ENCODE results near the gene ADAMTS20. TPM values are rescaled to one million over a fixed set of nuclear protein-coding genes. Genes with fewer than 3 reads are reported as not detected.
"Not testable (repeated sequence)": the region's sequence is repeated elsewhere in the genome, so short reads cannot be mapped to it uniquely, and the experiment has no call there.

ADAMTS20 gene
- total RNA-seq, 2 donors from 2014 or later = not detected

- Mint-ChIP-seq H3K9me3 (peaks cover 0 to 3% of the 10 kb centered on the region in 2 donors), H3K27ac (no peak overlapping the region), H3K4me1 (ENCODE audit: low read depth) (peaks cover 5% of the 10 kb centered on the region), H3K36me3 (ENCODE audit: insufficient read depth in 2 of 2) (peaks cover 3 to 4% of the 10 kb centered on the region in 2 donors), H3K27me3 (ENCODE audit: low read depth) (peaks cover 41% of the 10 kb centered on the region), H3K4me3 (peak overlapping the region in 1 of 2 donors; percentile 8)
- DNase-seq (no peak), ATAC-seq (replicated peaks in 1 of 2) (no peak)
Observed at GRCh38 chr12:43551279-43551970, 578 bp downstream of the ADAMTS20 start.

GRCh38 chr12:43550831-43551271 is 1.2 kb downstream of the ADAMTS20 start:
- no peak overlapping the region for H3K4me3 Mint-ChIP-seq
- peaks cover 41% of the 10 kb centered on the region for H3K27me3 Mint-ChIP-seq (ENCODE audit: low read depth)
- ATAC-seq (replicated peaks in 1 of 2) (no peak), DNase-seq (no peak)
- peaks cover 3 to 4% of the 10 kb centered on the region in 2 donors for H3K36me3 Mint-ChIP-seq (ENCODE audit: insufficient read depth in 2 of 2)
- no peak overlapping the region for H3K27ac Mint-ChIP-seq
- no peaks in the 10 kb centered on the region for H3K9me3 Mint-ChIP-seq
- H3K4me1 Mint-ChIP-seq (ENCODE audit: low read depth) = peaks cover 5% of the 10 kb centered on the region

DNA sequence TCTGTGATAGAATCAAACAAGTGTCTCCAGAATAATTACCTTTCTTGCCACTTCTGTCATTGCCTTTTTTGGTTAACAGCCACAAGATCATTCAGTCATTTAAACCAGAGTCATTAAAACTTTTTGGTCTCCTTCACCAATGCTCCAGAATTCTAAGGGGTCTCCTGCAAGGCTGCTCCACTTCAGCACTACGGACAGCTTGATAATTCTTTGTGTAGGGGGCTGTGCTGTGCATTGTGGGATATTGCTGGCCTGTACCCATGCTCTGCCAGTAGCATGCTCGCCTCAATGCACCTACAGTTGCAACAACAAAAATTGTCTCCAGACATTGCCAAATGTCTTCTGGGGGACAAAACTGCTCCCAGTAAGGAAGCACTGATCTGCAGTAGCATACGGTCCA is 7.3 kb downstream of the ADAMTS20 start:
- Mint-ChIP-seq H3K27me3 (ENCODE audit: low read depth) (peaks cover 5% of the 10 kb centered on the region), H3K4me3 (no peak overlapping the region), H3K36me3 (ENCODE audit: insufficient read depth in 2 of 2) (no peaks in the 10 kb centered on the region), H3K4me1 (ENCODE audit: low read depth) (no peaks in the 10 kb centered on the region), H3K9me3 (no peaks in the 10 kb centered on the region), H3K27ac (no peak overlapping the region)
- DNase-seq = no peak
- no peak for ATAC-seq (replicated peaks in 1 of 2)

- Mint-ChIP-seq H3K9me3 (peaks cover 0 to 5% of the 10 kb centered on the region in 2 donors), H3K36me3 (ENCODE audit: insufficient read depth in 2 of 2) (no peaks in the 10 kb centered on the region), H3K27ac (no peak overlapping the region), H3K4me1 (ENCODE audit: low read depth) (no peaks in the 10 kb centered on the region), H3K27me3 (ENCODE audit: low read depth) (peaks cover 5% of the 10 kb centered on the region), H3K4me3 (no peak overlapping the region)
- no peak for DNase-seq
- ATAC-seq (replicated peaks in 1 of 2) = no peak
Observed at GRCh38 chr12:43540470-43540869, 11.5 kb downstream of the ADAMTS20 start.

GRCh38 chr12:43537675-43538074 is 14.3 kb downstream of the ADAMTS20 start:
- DNase-seq; H3K9me3 Mint-ChIP-seq; H3K27me3 Mint-ChIP-seq (ENCODE audit: low read depth): not testable (repeated sequence)

DNA sequence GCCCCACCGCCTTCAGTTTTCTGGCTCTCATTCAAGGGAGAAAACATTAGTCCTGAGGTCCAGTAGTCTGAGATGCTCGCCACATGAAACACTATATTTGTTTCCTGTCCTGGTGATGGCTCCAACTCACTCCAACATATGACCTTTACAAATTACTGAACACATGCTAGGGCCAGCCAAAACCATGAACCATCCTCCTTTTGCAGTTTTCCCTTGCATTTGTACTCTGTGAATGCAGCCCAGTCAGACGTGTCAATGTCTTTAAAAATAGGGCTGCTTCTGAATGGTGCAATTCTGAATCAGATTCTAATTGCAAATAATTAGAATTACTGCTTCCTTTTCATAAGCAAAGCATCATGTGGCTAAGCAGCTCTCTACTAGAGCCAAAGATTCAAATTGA is 36.0 kb downstream of the ADAMTS20 start:
- ATAC-seq (replicated peaks in 1 of 2) (no peak), DNase-seq (no peak)
- Mint-ChIP-seq H3K4me3 (no peak overlapping the region), H3K27me3 (ENCODE audit: low read depth) (no peaks in the 10 kb centered on the region), H3K36me3 (ENCODE audit: insufficient read depth in 2 of 2) (no peaks in the 10 kb centered on the region), H3K27ac (no peak overlapping the region), H3K9me3 (peaks cover 0 to 2% of the 10 kb centered on the region in 2 donors), H3K4me1 (ENCODE audit: low read depth) (no peaks in the 10 kb centered on the region)

More at GRCh38 chr12:43537675-43538074, 14.3 kb downstream of the ADAMTS20 start:
- H3K4me3 Mint-ChIP-seq; H3K36me3 Mint-ChIP-seq (ENCODE audit: insufficient read depth in 2 of 2); H3K27ac Mint-ChIP-seq; ATAC-seq (replicated peaks in 1 of 2); H3K4me1 Mint-ChIP-seq (ENCODE audit: low read depth): not testable (repeated sequence)

DNA sequence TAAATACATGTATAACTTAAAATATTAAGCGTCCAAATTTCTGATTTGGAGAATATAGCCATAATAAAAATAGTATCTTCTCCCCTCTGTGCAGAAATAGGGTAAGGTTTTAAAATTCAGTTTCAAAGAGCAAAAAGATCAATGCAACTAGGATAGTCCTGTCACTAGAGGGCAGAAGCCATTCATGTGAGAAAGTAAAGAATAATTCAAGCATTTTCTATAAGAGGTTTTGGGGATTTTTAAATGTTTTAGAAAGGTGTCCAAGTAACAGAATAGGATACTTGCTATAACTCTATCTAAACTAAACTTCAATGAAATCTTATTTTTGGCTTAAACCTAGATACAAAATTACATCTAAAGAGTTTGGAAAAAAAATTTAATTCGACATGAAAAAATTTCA is 50.3 kb downstream of the ADAMTS20 start:
- no peak overlapping the region for H3K4me3 Mint-ChIP-seq

GRCh38 chr12:43493261-43493797 is 58.7 kb downstream of the ADAMTS20 start:
- ATAC-seq (replicated peaks in 1 of 2) = no peak
- H3K27ac Mint-ChIP-seq = no peak overlapping the region
- no peaks in the 10 kb centered on the region for H3K4me1 Mint-ChIP-seq (ENCODE audit: low read depth)

More for the DNA sequence above, 50.3 kb downstream of the ADAMTS20 start:
- no peaks in the 10 kb centered on the region for H3K4me1 Mint-ChIP-seq (ENCODE audit: low read depth)
- no peaks in the 10 kb centered on the region for H3K36me3 Mint-ChIP-seq (ENCODE audit: insufficient read depth in 2 of 2)
- DNase-seq (no peak), ATAC-seq (replicated peaks in 1 of 2) (no peak)
- H3K9me3 Mint-ChIP-seq = peaks cover 0 to 1% of the 10 kb centered on the region in 2 donors
- H3K27ac Mint-ChIP-seq = no peak overlapping the region
- no peaks in the 10 kb centered on the region for H3K27me3 Mint-ChIP-seq (ENCODE audit: low read depth)

DNA sequence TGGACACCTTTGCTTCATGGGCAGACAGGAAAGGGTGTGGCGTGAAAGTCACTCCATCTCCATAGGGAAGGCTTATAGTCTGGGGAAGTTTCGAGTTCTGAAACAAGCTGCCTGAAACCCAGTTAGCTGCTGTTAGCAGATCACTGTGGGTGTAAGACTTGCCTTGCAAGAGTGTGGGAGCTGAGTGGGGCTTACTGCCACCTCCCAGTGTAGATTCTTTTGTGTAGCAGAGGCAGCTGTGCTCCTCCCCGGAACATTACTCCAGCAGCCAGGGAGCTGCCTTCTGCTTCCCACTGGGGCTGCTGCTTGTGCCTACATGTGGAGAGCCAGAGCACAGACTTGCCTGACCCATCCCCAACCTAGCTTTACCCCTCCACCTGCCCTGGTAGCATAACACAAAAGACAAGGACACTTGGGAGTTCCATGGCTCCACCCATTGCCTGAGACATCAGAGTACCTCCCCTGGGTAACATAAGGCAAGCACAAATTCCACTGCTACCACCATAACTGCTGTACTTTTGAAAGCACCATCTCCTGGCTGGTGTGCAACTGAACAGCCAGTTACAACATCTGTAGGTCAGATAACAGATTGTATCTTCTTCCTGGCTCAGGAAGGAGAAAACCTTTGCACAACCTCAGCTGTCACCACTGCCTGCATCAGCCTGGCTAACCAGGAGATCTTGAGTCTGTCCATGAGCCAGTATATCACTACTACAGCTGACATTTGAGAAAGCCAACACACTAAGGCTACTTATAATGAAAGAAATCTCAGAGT is 69.5 kb downstream of the ADAMTS20 start:
- Mint-ChIP-seq H3K4me3 (no peak overlapping the region), H3K9me3 (peaks cover 0 to 3% of the 10 kb centered on the region in 2 donors), H3K27me3 (ENCODE audit: low read depth) (no peaks in the 10 kb centered on the region), H3K4me1 (ENCODE audit: low read depth) (no peaks in the 10 kb centered on the region), H3K36me3 (ENCODE audit: insufficient read depth in 2 of 2) (no peaks in the 10 kb centered on the region), H3K27ac (no peak overlapping the region)
- ATAC-seq (replicated peaks in 1 of 2) = no peak
- DNase-seq = no peak

More at GRCh38 chr12:43493261-43493797, 58.7 kb downstream of the ADAMTS20 start:
- Mint-ChIP-seq H3K4me3 (no peak overlapping the region), H3K9me3 (no peaks in the 10 kb centered on the region), H3K27me3 (ENCODE audit: low read depth) (no peaks in the 10 kb centered on the region), H3K36me3 (ENCODE audit: insufficient read depth in 2 of 2) (no peaks in the 10 kb centered on the region)
- DNase-seq = no peak

DNA sequence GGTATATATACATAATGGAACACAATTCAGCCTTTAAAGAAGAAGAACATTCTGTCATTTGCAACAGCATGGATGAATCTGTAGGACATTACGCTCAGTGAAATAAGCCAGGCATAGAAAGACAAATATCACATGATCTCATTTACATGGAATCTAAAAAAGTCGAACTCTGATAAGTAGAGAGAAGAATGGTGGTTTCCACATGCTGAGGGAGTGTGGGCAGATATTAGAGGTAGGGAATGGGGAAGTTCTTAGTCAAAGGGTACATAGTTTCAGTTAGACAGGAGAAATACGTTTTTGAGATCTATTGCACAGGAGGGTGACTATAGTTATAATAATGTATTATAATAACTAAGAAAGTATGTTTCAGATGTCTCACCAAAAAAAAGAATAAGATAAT is 71.4 kb downstream of the ADAMTS20 start:
- Mint-ChIP-seq H3K36me3 (ENCODE audit: insufficient read depth in 2 of 2) (no peaks in the 10 kb centered on the region), H3K4me3 (no peak overlapping the region), H3K27ac (no peak overlapping the region), H3K9me3 (peaks cover 0 to 2% of the 10 kb centered on the region in 2 donors), H3K4me1 (ENCODE audit: low read depth) (no peaks in the 10 kb centered on the region), H3K27me3 (ENCODE audit: low read depth) (no peaks in the 10 kb centered on the region)
- no peak for ATAC-seq (replicated peaks in 1 of 2)
- no peak for DNase-seq

DNA sequence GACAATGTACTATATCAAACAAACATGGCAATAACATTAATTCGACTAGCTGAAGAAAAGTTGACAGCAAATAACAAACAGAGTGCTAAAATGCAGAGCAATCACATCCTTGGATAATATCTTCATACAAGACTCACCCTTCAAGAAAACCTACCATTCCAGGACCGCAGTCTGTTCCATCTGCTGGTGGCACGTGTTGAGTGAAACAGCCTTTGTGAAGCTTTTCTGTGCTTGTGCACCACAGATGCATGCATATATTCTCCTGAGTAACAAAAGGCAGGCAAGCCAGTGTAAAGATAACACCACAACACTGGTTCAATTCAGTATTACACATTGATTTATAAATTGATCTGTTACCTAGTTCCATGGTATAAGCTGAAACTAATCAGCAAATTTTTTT is 89.3 kb downstream of the ADAMTS20 start:
- no peaks in the 10 kb centered on the region for H3K36me3 Mint-ChIP-seq (ENCODE audit: insufficient read depth in 2 of 2)
- DNase-seq = no peak
- no peaks in the 10 kb centered on the region for H3K4me1 Mint-ChIP-seq (ENCODE audit: low read depth)
- H3K9me3 Mint-ChIP-seq = no peaks in the 10 kb centered on the region
- no peak overlapping the region for H3K4me3 Mint-ChIP-seq
- H3K27ac Mint-ChIP-seq = no peak overlapping the region
- no peaks in the 10 kb centered on the region for H3K27me3 Mint-ChIP-seq (ENCODE audit: low read depth)
- no peak for ATAC-seq (replicated peaks in 1 of 2)

- Mint-ChIP-seq H3K27me3 (ENCODE audit: low read depth) (no peaks in the 10 kb centered on the region), H3K9me3 (peaks cover 0 to under 1% of the 10 kb centered on the region in 2 donors), H3K27ac (no peak overlapping the region), H3K4me3 (no peak overlapping the region), H3K36me3 (ENCODE audit: insufficient read depth in 2 of 2) (no peaks in the 10 kb centered on the region), H3K4me1 (ENCODE audit: low read depth) (no peaks in the 10 kb centered on the region)
- ATAC-seq (replicated peaks in 1 of 2) (no peak), DNase-seq (no peak)
Observed at GRCh38 chr12:43462080-43462479, 89.9 kb downstream of the ADAMTS20 start.

DNA sequence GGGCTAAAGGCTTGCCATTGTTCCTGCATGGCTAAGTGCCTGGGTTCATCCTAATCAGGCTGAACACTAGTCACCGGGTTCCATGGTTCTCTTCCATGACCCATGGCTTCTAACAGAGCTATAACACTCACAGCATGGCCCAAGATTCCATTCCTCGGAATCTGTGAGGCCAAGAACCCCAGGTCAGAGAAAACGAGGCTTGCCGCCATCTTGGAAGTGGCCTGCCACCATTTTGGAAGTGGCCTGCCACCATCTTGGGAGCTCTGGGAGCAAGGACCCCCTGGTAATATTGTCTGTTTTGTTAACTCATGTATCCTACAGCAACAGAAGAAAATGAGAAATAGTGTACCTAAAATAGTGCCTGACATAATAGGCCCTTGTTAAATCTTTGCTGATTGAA is 92.7 kb downstream of the ADAMTS20 start:
- no peak for DNase-seq
- ATAC-seq (replicated peaks in 1 of 2) = no peak
- H3K27ac Mint-ChIP-seq = no peak overlapping the region
- H3K36me3 Mint-ChIP-seq (ENCODE audit: insufficient read depth in 2 of 2) = no peaks in the 10 kb centered on the region
- H3K4me3 Mint-ChIP-seq = no peak overlapping the region
- H3K9me3 Mint-ChIP-seq = peaks cover 4 to 7% of the 10 kb centered on the region in 2 donors
- H3K4me1 Mint-ChIP-seq (ENCODE audit: low read depth) = no peaks in the 10 kb centered on the region
- no peaks in the 10 kb centered on the region for H3K27me3 Mint-ChIP-seq (ENCODE audit: low read depth)
